HepG2 (cell line): ENCODE data around the gene TEAD4. TPM values are rescaled to one million over a fixed set of nuclear protein-coding genes. Genes with fewer than 3 reads are reported as not detected.

ENCODE experiments used
- ATF4 ChIP-seq, 2 experiments: fragments of 450-650 bp in 1 of 2; sonication (generic) in 1 of 2; formaldehyde crosslinking; IDR thresholded peaks; 2 replicates each; pipeline versions ENCODE4 v1.5.0 to v1.8.0; 2020 to 2022; ENCODE audit warnings: mild to moderate bottlenecking in 1 of 2, missing genetic modification reagents in 1 of 2
- BCL6 ChIP-seq: IDR thresholded peaks from 2 replicates; pipeline ENCODE4 v1.6.1; 2016; ENCODE audit warnings: missing genetic modification reagents, missing compliant biosample characterization
- CHD4 ChIP-seq: fragments of 200-600 bp; sonication (generic); IDR thresholded peaks from 2 replicates; pipeline ENCODE4 v1.7.0; 2017; ENCODE audit warnings: mild to moderate bottlenecking, low read length, borderline replicate concordance
- CSRNP1 ChIP-seq: sonication (generic); formaldehyde crosslinking; IDR thresholded peaks from 2 replicates; pipeline ENCODE4 v1.8.1; 2023; ENCODE audit warnings: mild to moderate bottlenecking, missing genetic modification reagents
- EP300 ChIP-seq, 3 experiments: sonication (generic) in 1 of 3; formaldehyde crosslinking in 1 of 3; IDR thresholded peaks; 2 replicates each; pipeline versions ENCODE4 v1.5.1 to v1.6.1; 2011 to 2020; ENCODE audit warnings: low read depth in 2 of 3, low read length in 2 of 3, borderline replicate concordance in 1 of 3, improper control_type of control experiment in 1 of 3, mild to moderate bottlenecking in 1 of 3, missing genetic modification reagents in 1 of 3, moderate library complexity in 1 of 3
- HDAC2 ChIP-seq: sonication (generic); formaldehyde crosslinking; IDR thresholded peaks from 2 replicates; pipeline ENCODE4 v1.4.0; 2020; ENCODE audit warnings: missing genetic modification reagents
- HNF4A ChIP-seq: sonication (generic); formaldehyde crosslinking; IDR thresholded peaks from 2 replicates; pipeline ENCODE4 v1.4.0; 2020; ENCODE audit warnings: missing genetic modification reagents
- KDM2A ChIP-seq: sonication (generic); formaldehyde crosslinking; IDR thresholded peaks from 2 replicates; pipeline ENCODE4 v1.4.0; 2020; ENCODE audit warnings: low read depth, missing genetic modification reagents, borderline replicate concordance
- MAX ChIP-seq: IDR thresholded peaks from 2 replicates; pipeline ENCODE4 v1.6.1; 2012; ENCODE audit warnings: inconsistent platforms
- NONO ChIP-seq, 2 experiments: fragments of 450-650 bp in 1 of 2; sonication (generic) in 1 of 2; formaldehyde crosslinking in 1 of 2; IDR thresholded peaks in 1 of 2; conservative IDR thresholded peaks in 1 of 2; 2 replicates each; pipeline versions ENCODE4 v1.6.1 to v1.8.0; 2017 to 2022; ENCODE audit warnings: mild to moderate bottlenecking in 1 of 2, missing genetic modification reagents in 1 of 2, moderate library complexity in 1 of 2
- SETDB1 ChIP-seq: sonication (generic); formaldehyde crosslinking; IDR thresholded peaks from 2 replicates; pipeline ENCODE4 v1.5.1; 2020; ENCODE audit warnings: missing genetic modification reagents, mild to moderate bottlenecking, borderline replicate concordance
- SNAI1 ChIP-seq: sonication (generic); formaldehyde crosslinking; IDR thresholded peaks from 2 replicates; pipeline ENCODE4 v1.5.0; 2020; ENCODE audit warnings: mild to moderate bottlenecking, missing genetic modification reagents, borderline replicate concordance
- TMF1 ChIP-seq: sonication (generic); formaldehyde crosslinking; IDR thresholded peaks from 2 replicates; pipeline ENCODE4 v1.8.1; 2022; ENCODE audit warnings: low read depth, missing genetic modification reagents
- ZBTB37 ChIP-seq: sonication (generic); formaldehyde crosslinking; IDR thresholded peaks from 2 replicates; pipeline ENCODE4 v1.4.0; 2020; ENCODE audit warnings: mild to moderate bottlenecking, missing genetic modification reagents
- ZNF326 ChIP-seq: sonication (generic); formaldehyde crosslinking; IDR thresholded peaks from 2 replicates; pipeline ENCODE4 v1.4.0; 2020; ENCODE audit warnings: missing genetic modification reagents, borderline replicate concordance
- ZNF337 ChIP-seq: sonication (generic); formaldehyde crosslinking; IDR thresholded peaks from 2 replicates; pipeline ENCODE4 v1.5.1; 2020; ENCODE audit warnings: missing genetic modification reagents, low read depth, mild to moderate bottlenecking, borderline replicate concordance
- ZNF354B ChIP-seq: sonication (generic); formaldehyde crosslinking; IDR thresholded peaks from 2 replicates; pipeline ENCODE4 v1.8.0; 2022; ENCODE audit warnings: mild to moderate bottlenecking, missing genetic modification reagents
- ZNF629 ChIP-seq: sonication (generic); formaldehyde crosslinking; conservative IDR thresholded peaks from 2 replicates; pipeline ENCODE4 v1.5.0; 2020; ENCODE audit warnings: missing genetic modification reagents
- ZNF7 ChIP-seq: IDR thresholded peaks from 2 replicates; pipeline ENCODE4 v1.6.1; 2016; ENCODE audit warnings: missing biosample characterization, missing genetic modification reagents
- ZNF800 ChIP-seq: sonication (generic); formaldehyde crosslinking; IDR thresholded peaks from 2 replicates; pipeline ENCODE4 v1.4.0; 2020; ENCODE audit warnings: missing genetic modification reagents
- polyA plus RNA-seq, 8 experiments: library from polyadenylated mRNA; depleted of rRNA in 3 of 8; stranded (reverse) in 7 of 8; unstranded in 1 of 8; fragments of >200 nt; fragmentation: Illumina TruSeq in 4 of 8; extraction: Trizol in 4 of 8; gene quantifications; 2 replicates each; pipeline versions ENCODE4 v1.2.1 to v1.2.3, GENCODE V29; 2011 to 2016; ENCODE audit warnings: low read depth in 4 of 8, missing spikeins in 1 of 8, mixed read lengths in 1 of 8; ENCODE audit not compliant: insufficient read depth in 1 of 8
- total RNA-seq, 5 experiments: library from RNA; depleted of rRNA; stranded (reverse); fragments of >200 nt; fragmentation: Illumina TruSeq; extraction: Trizol; gene quantifications; 2 replicates each; pipeline ENCODE4 v1.2.3, GENCODE V29; 2016; ENCODE audit warnings: low read depth in 1 of 5

Gene TEAD4
- total and polyA plus RNA-seq, 2 of the 13 experiments (the other 11 are each of a cell fraction or from before 2014, with no cell fraction given): 45.0 to 69.4 TPM

- TF ChIP-seq CSRNP1 (peak; percentile 29; the same call in 1 of the 2 replicates), ZNF800 (CRISPR knock-in tag) (peak; percentile 27; the same call in 1 of the 2 replicates), ZNF337 (CRISPR knock-in tag) (no peak), KDM2A (CRISPR knock-in tag) (peak; percentile 75), ZNF354B (CRISPR knock-in tag) (no peak), ZBTB37 (CRISPR knock-in tag) (no peak), HDAC2 (CRISPR knock-in tag) (0 out of 2 replicates have a peak, but pooled peaks have one; percentile 20), SNAI1 (peak; percentile 75; the same call in 1 of the 2 replicates), EP300 (IDR thresholded peaks at IDR 0.05; ENCODE audit: low read depth in 2 of 2, low read length in 2 of 2) (0 out of 4 replicates have a peak, but pooled peaks of 1 of the 2 experiments have one; percentile 8), EP300 (CRISPR knock-in tag; IDR thresholded peaks at IDR 0.05; ENCODE audit: borderline replicate concordance) (no peak), ATF4 (CRISPR knock-in tag; IDR thresholded peaks at IDR 0.05) (0 out of 4 replicates have a peak, but pooled peaks of 1 of the 2 experiments have one; percentile 30), MAX (peak; percentile 91), BCL6 (CRISPR knock-in tag) (no peak; the same call in 1 of the 2 replicates), ZNF326 (no peak), ZNF629 (peak; percentile 78), CHD4 (no peak), HNF4A (CRISPR knock-in tag) (no peak), TMF1 (CRISPR knock-in tag) (peak; percentile 84; the same call in 1 of the 2 replicates), SETDB1 (CRISPR knock-in tag) (no peak), NONO (IDR thresholded peaks at IDR 0.05) (no peak), NONO (CRISPR knock-in tag; conservative IDR thresholded peaks at IDR 0.05) (peak; percentile 56), ZNF7 (CRISPR knock-in tag) (no peak)
These were observed 550 bp downstream of the TEAD4 start (continued) for GRCh38 chr12:2959505-2960389.
